Activated CD4-positive, CD25-positive, alpha-beta regulatory T cell (primary cell): Measurements from ENCODE around the gene SCGB1A1.

ENCODE experiments used
- DNase-seq, 4 experiments: peaks; one replicate each; lab custom pipeline; 2025; lab: John Stamatoyannopoulos, UW

Gene SCGB1A1

DNA sequence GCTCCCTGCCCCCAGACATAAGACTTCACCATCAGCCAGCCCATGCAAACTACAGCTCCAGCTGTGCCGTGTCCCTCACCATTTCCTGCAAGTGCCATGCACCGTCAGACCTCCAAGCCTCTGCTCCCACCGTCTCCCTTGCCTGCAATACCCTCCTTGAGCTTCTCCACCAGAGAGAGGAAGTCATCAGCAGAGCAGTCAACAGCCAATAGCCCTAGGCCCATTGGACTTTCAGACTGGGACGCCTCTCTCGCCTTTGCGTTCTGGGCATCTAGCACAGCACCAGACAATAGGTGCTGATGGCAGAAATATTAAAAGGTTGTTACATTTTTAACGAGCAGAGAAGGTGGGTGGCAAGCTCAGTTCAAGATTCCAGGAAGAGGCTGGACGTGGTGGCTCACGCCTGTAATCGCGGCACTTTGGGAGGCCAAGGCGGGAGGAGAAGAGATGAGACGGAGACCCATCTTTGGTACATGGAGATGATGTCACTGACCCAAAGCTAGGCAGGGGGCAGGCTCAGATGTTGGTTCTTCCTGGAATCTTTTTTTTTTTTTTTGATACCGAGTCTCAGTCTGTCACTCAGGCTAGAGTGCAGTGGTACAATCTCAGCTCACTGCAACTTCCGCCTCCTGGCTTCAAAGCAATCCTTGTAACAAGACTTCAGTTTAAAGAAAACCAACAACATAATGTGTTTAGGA, 31.9 kb downstream of the SCGB1A1 start:
- no peak for DNase-seq

GRCh38 chr11:62451241-62451621, 32.4 kb downstream of the SCGB1A1 start:
- DNase-seq, result no peak

DNA sequence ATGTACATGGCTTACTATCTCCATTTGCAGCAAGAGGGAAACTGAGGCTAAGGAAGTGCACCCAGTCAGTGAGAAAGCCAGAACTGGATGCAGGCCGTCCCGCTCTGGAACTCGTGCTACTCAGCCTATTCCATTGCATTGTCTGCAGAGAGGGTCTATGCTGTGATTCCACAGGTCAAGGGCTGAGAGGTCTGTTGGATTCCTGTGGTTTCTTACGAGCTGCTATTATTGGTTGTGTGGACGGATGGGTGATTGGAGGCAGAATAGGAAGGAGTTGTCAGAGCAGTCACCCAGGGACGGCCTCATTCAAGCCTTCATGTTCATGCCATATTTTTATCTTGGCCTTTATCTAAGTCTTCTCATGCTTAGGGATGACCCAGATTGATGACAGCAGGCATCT, 33.4 kb downstream of the SCGB1A1 start:
- DNase-seq, result no peak

DNA sequence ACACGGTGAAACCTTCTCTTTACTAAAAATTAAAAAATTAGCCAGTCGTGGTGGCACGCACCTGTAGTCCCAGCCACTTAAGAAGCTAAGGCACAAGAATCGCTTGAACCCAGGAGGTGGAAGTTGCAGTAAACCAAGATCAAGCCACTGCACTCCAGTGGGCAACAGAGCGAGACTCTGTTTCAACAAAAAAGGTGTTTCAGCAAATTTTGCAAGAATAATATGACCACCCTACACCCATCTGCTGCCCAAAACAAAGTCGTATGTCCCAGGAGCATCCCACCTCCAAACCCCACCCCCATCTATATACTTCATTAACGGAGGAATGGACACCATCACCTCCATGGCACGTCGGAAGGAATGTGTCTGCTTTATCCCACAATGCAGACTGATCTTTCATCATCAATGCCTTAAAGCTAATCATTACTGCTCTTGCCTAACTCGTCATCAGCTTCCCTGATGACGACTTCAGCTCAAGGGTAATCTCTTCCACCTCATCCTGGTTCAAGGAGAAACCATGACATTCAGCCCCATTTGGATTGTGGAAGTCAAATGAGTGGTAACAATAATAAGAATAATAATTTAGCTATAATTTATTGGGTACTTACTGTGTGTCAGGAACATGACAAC, 34.1 kb downstream of the SCGB1A1 start:
- no peak for DNase-seq

GRCh38 chr11:62456630-62457029, 37.8 kb downstream of the SCGB1A1 start:
- no peak for DNase-seq

DNA sequence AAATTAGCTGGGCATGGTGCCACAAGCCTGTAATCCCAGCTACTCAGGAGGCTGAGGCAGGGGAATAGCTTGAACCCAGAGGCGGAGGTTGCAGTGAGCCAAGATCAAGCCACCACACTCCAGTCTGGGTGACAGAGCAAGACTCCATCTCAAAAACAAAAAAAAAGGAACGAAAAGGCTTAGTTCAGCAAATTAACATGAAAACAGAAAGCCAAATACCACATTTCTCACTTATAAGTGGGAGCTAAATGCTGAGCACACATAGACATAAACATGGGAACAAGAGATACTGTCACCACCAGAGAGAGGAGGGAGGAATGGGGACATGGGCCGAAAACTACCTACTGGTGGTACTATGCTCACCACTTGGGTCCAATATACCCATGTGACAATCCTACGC, 38.6 kb downstream of the SCGB1A1 start:
- DNase-seq, result no peak

DNA sequence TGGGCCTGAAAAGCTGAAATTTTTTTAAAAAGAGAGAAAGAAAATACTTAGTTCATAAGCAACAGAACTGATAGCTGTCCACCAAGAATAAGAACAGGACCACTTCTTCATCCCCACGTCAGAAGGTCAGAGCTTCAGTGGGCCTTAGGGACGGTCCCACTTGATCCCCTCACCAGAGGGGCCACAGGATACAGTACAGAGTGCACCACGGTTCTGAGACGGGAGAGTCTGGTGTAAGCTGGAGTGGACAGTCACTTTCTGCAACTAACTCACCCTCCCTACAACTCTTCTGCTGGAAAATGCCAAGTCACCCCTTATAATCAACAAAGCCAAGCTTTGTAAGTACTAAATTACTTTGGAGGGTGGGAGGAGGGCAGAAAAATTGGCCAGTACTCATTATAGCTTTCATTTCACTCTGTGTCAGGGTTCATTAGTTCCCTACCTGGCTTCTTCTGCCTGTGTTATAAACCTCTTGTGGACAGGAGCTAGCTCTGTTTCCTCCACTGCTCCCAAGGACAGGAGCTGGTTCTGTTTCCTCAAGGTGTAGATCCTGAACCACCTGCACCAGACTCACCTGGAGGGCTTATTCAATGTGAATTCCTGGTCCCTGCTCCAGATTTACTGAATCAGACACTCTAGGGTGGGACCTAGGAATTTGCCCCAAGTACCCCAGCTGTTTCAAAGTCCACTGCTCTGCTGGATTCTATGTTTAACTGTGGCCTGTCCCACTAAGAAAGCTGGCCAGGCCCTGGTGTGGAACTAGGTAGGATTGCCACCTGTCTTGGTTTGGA, 39.6 kb downstream of the SCGB1A1 start:
- DNase-seq, result no peak

DNA sequence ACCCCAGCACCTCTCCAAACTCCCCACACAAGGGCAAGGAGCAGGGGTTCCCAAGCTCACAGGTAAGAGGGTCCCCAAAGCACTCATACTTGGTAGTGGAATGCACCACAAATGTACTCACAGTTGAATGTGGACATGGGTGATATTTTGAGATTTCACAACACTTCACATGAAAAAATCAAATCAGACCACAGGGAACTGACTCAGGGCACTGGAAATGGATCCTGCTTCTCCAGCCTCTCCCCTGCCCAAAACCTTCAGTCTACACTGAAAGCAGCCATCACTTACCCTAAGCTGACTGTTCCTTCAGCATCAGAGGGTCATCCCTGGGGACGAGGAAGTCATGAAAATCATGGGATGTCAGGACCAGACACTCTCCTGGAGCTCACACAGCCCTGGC, 40.2 kb downstream of the SCGB1A1 start:
- DNase-seq, result no peak

GRCh38 chr11:62461740-62462507, 43.1 kb downstream of the SCGB1A1 start:
- DNase-seq, result no peak

DNA sequence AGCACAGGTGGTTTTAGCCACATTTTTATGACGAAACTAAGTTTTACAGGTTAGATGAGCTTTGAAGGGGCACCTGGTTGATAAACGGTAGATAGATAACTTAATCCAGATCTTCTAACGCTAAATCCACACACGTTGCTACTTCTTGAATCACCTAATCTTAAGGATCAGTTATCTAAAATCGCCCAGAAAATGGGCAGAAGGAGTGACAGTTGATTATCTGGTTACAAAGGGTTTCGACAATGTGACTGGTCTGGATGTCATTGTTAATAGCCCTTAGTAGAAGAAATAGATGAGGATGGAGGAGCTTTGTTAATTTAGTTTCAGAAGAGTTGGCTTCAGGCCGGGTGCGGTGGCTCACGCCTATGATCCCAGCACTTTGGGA, 43.7 kb downstream of the SCGB1A1 start:
- DNase-seq, result no peak

DNA sequence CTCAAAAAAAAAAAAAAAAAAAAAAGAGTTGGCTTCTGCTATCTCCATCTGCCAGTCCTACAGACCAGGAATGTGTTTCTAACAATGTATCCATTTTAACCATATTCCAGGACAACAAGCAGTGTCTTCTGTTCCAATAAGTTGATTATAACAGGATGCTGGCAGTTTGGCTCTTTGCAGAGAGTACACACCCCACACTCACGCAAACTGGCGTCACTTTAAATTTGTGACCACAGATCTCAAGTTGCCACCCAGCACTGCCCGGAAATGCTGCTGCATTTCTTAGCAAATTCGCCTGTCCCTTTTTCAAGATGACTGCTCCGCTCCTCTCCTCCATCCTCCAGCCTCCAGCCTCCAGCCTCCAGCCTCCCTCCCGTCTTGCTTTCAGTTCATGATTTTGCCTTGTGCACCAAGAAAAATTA, 44.3 kb downstream of the SCGB1A1 start:
- DNase-seq, result no peak

GRCh38 chr11:62464655-62465054, 45.8 kb downstream of the SCGB1A1 start:
- DNase-seq, result no peak

GRCh38 chr11:62466444-62466843, 47.6 kb downstream of the SCGB1A1 start:
- DNase-seq, result no peak

DNA sequence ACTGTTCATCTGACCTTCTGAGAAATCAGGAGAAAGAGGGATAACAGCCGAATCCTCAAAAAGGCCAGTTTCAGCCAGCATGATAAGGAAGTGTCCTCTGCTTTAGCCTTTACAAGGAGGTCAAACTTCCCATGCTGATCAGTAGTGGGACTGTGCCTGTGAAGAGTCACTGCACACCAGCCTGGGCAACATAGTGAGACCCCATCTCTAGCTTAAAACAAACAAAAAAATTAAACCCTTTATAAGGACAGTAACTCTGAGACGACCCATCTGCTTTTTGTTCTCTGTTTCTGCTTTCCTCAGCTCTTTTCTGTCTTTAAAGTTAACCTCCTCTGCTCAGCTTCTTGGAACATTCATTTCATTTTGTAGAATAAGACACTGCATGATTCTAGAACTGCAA, 49.7 kb downstream of the SCGB1A1 start:
- DNase-seq, result no peak

DNA sequence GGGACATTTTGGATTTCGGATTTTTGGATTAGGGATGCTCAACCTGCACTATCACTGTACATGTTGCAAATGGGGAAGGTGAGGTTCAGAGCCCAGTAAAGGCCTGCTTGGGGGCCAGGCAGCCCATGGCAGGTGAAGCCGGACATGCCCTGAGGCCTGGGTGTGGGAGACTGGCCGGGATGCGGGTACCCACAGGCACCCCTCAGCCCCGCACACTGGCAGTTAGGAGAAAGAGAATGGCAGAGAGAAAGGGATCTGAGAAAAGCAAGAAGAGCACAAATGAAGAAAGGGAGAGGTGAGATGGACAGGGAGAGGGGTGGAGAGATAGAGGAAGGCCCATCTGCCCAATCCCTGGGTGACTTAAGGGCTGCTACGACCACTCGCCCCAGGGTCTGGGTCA, 52.8 kb downstream of the SCGB1A1 start:
- DNase-seq, result no peak

DNA sequence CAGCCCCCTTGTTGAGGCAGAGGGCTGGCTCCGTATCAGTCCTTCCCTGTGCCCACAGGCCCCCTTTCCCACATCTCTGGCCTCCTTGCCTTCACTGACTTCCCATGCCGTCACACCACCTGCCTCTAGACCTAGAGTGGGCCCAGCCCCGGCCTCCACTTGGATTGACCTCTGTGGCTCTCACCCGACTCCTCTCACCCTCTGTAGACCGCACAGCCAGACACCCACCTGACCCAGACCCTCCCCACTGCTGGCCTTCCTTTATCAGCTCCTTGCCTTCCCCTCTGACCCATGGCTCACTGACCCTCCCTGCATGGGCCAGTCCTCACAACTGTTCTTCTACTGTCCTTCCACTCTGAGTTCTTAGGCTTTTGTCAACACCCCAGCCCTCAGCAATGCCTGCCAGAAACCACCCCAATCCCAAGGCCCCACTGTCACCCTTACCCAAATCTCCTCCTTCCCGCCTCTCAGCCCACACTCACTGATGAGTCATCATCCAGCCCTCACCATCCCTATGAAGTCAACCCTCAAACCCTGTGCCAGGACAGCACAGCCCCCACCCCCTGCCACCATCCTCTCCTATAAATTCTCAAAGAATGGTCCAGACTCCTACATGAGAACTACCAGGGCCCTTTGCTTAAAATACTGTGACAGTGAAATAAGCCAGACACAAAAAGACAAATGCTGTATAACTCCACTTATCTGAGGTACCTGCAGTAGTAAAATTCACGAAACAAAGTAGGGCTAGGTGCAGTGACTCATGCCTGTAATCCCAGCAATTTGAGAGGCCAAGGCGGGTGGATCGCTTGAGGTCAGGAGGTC, 53.4 kb downstream of the SCGB1A1 start:
- no peak for DNase-seq
